GM23248 (cell line): ENCODE data around the gene FAM110A.

ENCODE experiments used
- EZH2 ChIP-seq: fragments of 200-600 bp; sonication (generic); IDR thresholded peaks from 2 replicates; pipeline ENCODE4 v1.6.1; 2018; ENCODE audit warnings: antibody characterized with exemption, mild to moderate bottlenecking; ENCODE audit not compliant: insufficient read depth, poor library complexity, severe bottlenecking
- EZH2phosphoT487 ChIP-seq: fragments of 200-600 bp; sonication (generic); IDR thresholded peaks from 2 replicates; pipeline ENCODE4 v1.6.1; 2018; ENCODE audit warnings: antibody characterized with exemption, moderate library complexity, mild to moderate bottlenecking, low read depth; ENCODE audit not compliant: insufficient read depth

- TF ChIP-seq EZH2 = no peak
- TF ChIP-seq EZH2phosphoT487 = no peak
These were observed 6.7 kb upstream of the FAM110A start for GRCh38 chr20:826695-827323.
